GM10266 (cell line): ENCODE data around the gene YBEY.
"Not testable (repeated sequence)": the region's sequence is repeated elsewhere in the genome, so short reads cannot be mapped to it uniquely, and the experiment has no call there.

Experiments used
- DNase-seq: peaks from one replicate; pipeline ENCODE4 v3.0.0; 2012; ENCODE audit errors: extremely low spot score
- TF ChIP-seq, protein P1 (sequence below): IDR thresholded peaks from 2 replicates; pipeline ENCODE4 v1.5.1; 2012; ENCODE audit warnings: mild to moderate bottlenecking, low read depth; ENCODE audit not compliant: control insufficient read depth, insufficient read depth; ENCODE audit errors: missing control alignments

YBEY gene

GRCh38 chr21:46304437-46304836, 18.3 kb downstream of the YBEY start:
- DNase-seq, result no peak
- TF ChIP-seq, protein P1, sequence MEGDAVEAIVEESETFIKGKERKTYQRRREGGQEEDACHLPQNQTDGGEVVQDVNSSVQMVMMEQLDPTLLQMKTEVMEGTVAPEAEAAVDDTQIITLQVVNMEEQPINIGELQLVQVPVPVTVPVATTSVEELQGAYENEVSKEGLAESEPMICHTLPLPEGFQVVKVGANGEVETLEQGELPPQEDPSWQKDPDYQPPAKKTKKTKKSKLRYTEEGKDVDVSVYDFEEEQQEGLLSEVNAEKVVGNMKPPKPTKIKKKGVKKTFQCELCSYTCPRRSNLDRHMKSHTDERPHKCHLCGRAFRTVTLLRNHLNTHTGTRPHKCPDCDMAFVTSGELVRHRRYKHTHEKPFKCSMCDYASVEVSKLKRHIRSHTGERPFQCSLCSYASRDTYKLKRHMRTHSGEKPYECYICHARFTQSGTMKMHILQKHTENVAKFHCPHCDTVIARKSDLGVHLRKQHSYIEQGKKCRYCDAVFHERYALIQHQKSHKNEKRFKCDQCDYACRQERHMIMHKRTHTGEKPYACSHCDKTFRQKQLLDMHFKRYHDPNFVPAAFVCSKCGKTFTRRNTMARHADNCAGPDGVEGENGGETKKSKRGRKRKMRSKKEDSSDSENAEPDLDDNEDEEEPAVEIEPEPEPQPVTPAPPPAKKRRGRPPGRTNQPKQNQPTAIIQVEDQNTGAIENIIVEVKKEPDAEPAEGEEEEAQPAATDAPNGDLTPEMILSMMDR, result no peak

DNA sequence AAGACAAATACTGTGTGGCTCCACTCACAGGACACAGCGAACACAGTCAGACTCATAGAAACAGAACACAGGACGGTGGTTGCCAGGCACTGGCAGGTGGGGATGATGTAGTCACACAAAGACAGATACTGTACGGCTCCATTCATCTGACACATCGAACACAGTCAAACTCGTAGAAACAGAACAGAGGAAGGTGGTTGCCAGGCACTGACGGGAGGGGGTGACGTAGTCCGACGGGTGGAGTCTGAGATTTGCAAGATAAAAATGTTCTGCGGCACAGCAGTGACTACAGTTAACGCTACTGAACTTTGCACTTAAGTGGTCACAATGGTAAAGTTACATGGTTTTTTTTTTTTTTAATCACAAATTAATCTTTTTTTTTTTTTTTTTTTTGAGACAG, 18.8 kb downstream of the YBEY start:
- DNase-seq, result no peak
- TF ChIP-seq, protein P1, result no peak

GRCh38 chr21:46307625-46308024, 21.5 kb downstream of the YBEY start:
- TF ChIP-seq, protein P1, result no peak
- DNase-seq, result no peak

DNA sequence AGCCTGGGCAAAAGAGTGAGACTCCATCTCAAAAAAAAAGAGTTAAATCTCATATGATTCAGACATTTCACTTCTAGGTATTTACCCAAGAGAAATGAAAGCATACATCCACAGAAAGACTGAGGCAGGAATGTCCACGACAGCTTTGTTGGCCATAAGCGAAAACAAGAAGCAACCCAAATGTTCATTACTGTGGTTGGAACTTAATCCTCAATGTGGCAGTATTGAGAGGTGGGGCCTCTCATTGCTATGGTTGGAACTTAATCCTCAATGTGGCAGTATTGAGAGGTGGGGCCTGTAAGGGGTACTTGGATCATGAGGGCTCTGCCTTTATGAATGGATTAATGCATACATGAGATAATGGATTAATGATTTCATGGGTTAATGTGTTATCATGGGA, 22.3 kb downstream of the YBEY start:
- DNase-seq, result no peak
- TF ChIP-seq, protein P1, result no peak

DNA sequence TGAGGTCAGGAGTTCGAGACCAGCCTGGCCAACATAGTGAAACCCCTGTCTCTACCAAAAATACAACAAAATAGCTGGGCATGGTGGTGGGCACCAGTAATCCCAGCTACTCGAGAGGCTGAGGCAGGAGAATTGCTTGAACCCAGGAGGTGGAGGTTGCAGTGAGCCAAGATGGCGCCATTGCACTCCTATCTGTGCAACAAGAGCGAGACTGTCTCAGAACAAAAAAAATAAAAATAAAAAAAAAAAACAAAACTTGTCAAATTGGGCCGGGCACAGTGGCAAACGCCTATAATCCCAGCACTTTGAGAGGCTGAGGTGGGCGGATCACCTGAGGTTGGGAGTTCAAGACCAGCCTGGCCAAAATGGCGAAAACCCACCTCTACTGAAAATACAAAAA, 24.1 kb downstream of the YBEY start:
- not testable (repeated sequence) for DNase-seq

DNA sequence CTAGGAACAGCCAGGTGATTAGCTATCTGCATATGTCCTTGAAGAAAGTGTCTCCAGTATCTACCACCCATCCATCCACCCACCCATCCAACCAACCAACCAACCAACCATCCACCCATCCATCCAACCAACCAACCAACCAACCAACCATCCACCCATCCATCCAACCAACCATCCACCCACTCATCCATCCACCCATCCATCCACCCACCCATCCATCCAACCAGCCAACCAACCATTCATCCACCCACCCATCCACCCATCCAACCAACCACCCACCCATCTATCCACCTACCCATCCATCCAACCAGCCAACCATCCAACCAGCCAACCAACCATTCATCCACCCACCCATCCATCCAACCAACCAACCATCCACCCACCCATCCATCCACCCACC, 25.4 kb downstream of the YBEY start:
- TF ChIP-seq, protein P1, result no peak

GRCh38 chr21:46312949-46313348, 26.8 kb downstream of the YBEY start:
- no peak for DNase-seq
- TF ChIP-seq, protein P1, result no peak

More for the DNA sequence above, 25.4 kb downstream of the YBEY start:
- DNase-seq, result no peak

DNA sequence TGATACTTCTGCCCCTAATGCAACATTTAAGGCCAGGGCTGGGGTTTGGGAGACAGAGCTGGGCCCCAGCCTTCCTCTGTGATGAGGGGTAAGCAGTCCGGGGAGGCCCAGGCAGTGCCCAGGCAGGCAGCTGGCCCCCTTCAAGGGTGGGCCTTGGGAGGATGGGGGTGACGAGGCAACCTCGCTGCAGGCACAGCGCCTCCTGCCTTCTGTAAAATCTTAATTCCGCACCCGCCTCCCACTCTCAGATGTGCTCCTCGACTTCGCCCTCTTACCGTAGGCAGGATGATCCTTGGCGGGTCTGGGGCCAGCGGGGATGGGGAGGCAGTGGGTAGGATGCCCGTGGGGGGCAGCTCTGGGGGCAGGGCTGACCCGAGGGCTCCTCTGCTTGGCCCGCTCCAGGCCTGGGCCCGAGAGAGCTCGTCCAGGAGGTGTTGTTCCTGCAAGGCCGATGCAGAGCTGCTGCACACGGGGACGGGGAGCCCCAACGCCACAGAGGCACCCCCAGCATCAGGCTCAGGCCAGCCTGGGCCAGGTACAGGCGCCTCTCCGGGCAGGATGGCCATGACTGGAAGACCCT, 28.4 kb downstream of the YBEY start:
- no peak for DNase-seq
- TF ChIP-seq, protein P1, result no peak
